Measurements from ENCODE around the gene NFIC. TPM values are rescaled to one million over a fixed set of nuclear protein-coding genes. Genes with fewer than 3 reads are reported as not detected.

NFIC gene
- polyA plus RNA-seq, 1 of the 3 experiments (the other 2 are of a cell fraction) = 7.2 TPM

DNA sequence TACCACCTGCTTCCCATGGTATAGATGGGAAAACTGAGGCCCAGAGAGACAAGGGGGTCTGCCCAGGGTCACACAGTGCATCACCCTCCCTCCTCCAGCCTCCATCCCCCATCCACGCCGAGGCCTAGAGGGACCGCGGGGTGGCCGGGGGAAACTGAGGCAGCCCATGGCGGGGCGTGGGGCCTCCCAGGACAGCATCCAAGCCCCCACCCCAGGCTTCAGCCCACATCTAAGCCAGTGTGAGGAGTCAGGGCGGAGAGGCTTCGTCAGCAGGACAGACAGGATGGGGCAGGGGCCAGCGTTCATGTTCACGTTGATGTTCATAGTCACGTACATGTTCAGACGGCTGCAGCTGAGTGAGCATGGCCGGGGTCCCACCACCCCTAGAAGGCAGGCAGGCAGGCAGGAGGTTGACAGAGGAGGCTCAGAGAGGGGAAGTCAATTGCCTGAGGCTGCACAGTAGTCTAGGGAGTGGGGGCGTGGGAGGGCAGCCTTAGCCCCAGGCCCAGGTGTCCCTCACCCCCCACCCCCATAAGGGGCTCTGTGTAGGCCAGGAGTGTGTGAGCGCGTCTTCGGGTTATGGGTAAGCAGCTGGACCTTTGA lies 90.6 kb downstream of the NFIC start:
- CTCF ChIA-PET = interaction anchor here (1.0 to 2.5 kb wide), 2 partner anchors 16 to 22 kb away, joined by 3 to 7 read pairs; no protein-coding TSS in a partner anchor
- H3K36me3 ChIP-seq (replicated peaks in 1 of 2; ENCODE audit: control insufficient read depth in 1 of 2, insufficient read depth in 2 of 2, low read length in 1 of 2) = peaks cover 18 to 36% of the 10 kb centered on the region in 2 experiments
- 88% methylated on average over 8 of the region's 18 CpGs for WGBS (ENCODE audit: low lambda C conversion rate)

More for the DNA sequence above, 90.6 kb downstream of the NFIC start:
- peak overlapping the region; percentile 67 to 95; a peak in 2 of 4 replicates for H3K27ac ChIP-seq (ENCODE audit: low read depth in 2 of 2, low read length in 1 of 2)
- H3K79me2 ChIP-seq (ENCODE audit: insufficient read depth) = peaks cover 33% of the 10 kb centered on the region; the same call in 1 of the 2 replicates
- H3K4me2 ChIP-seq = no peak overlapping the region
- no peaks in the 10 kb centered on the region for H3K9me3 ChIP-seq
- no peak overlapping the region for H3K9ac ChIP-seq
- no peaks in the 10 kb centered on the region for H3K27me3 ChIP-seq (ENCODE audit: insufficient read depth)
- H2AFZ ChIP-seq (ENCODE audit: low read depth) = no peak overlapping the region
- H3K4me1 ChIP-seq (ENCODE audit: control insufficient read depth in 1 of 2, insufficient read depth in 2 of 2, low read depth in 1 of 2, low read length in 1 of 2) = peaks cover 8 to 32% of the 10 kb centered on the region in 2 experiments; a peak in 2 of 4 replicates
- peaks cover 6% of the 10 kb centered on the region for H3F3A ChIP-seq (replicated peaks; ENCODE audit: insufficient read depth)
- H3K9me2 ChIP-seq = no peaks in the 10 kb centered on the region
- H4K20me1 ChIP-seq (ENCODE audit: insufficient read depth) = peaks cover 26% of the 10 kb centered on the region
- POLR2A ChIA-PET = no interaction called here
- no peak for DNase-seq
- H3K4me3 ChIP-seq (ENCODE audit: low read depth in 2 of 2, low read length in 1 of 2) = no peak overlapping the region
- TF ChIP-seq JUND (IDR thresholded peaks at IDR 0.05) (no peak), GABPA (IDR thresholded peaks at IDR 0.05; ENCODE audit: low read depth) (no peak), FOXJ3 (CRISPR knock-in tag; IDR thresholded peaks at IDR 0.05) (no peak), NFIC (IDR thresholded peaks at IDR 0.05; ENCODE audit: borderline replicate concordance) (no peak), TEAD4 (IDR thresholded peaks at IDR 0.05; ENCODE audit: borderline replicate concordance, insufficient read depth) (no peak), ELF1 (IDR thresholded peaks at IDR 0.05) (no peak), RAD21 (IDR thresholded peaks at IDR 0.05; ENCODE audit: low read length) (no peak), CHD2 (IDR thresholded peaks at IDR 0.05; ENCODE audit: low read length, partially characterized antibody) (no peak), RXRA (IDR thresholded peaks at IDR 0.05; ENCODE audit: borderline replicate concordance, low read depth) (no peak), TAF1 (IDR thresholded peaks at IDR 0.05; ENCODE audit: borderline replicate concordance, low read depth, low read length) (no peak), YY1 (IDR thresholded peaks at IDR 0.05; ENCODE audit: low read depth) (no peak), MXI1 (IDR thresholded peaks at IDR 0.05; ENCODE audit: low read depth, low read length) (no peak), MEF2A (IDR thresholded peaks at IDR 0.05; ENCODE audit: borderline replicate concordance, low read depth) (no peak), SIN3A (IDR thresholded peaks at IDR 0.05; ENCODE audit: borderline replicate concordance, low read depth, low read length) (no peak)
- TF ChIP-seq, protein P1, sequence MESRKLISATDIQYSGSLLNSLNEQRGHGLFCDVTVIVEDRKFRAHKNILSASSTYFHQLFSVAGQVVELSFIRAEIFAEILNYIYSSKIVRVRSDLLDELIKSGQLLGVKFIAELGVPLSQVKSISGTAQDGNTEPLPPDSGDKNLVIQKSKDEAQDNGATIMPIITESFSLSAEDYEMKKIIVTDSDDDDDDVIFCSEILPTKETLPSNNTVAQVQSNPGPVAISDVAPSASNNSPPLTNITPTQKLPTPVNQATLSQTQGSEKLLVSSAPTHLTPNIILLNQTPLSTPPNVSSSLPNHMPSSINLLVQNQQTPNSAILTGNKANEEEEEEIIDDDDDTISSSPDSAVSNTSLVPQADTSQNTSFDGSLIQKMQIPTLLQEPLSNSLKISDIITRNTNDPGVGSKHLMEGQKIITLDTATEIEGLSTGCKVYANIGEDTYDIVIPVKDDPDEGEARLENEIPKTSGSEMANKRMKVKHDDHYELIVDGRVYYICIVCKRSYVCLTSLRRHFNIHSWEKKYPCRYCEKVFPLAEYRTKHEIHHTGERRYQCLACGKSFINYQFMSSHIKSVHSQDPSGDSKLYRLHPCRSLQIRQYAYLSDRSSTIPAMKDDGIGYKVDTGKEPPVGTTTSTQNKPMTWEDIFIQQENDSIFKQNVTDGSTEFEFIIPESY (IDR thresholded peaks at IDR 0.05; ENCODE audit: borderline replicate concordance, low read depth) = no peak
- TF ChIP-seq, protein P2, sequence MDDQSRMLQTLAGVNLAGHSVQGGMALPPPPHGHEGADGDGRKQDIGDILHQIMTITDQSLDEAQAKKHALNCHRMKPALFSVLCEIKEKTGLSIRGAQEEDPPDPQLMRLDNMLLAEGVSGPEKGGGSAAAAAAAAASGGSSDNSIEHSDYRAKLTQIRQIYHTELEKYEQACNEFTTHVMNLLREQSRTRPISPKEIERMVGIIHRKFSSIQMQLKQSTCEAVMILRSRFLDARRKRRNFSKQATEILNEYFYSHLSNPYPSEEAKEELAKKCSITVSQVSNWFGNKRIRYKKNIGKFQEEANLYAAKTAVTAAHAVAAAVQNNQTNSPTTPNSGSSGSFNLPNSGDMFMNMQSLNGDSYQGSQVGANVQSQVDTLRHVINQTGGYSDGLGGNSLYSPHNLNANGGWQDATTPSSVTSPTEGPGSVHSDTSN (IDR thresholded peaks at IDR 0.05) = no peak
- TF ChIP-seq, protein P3, sequence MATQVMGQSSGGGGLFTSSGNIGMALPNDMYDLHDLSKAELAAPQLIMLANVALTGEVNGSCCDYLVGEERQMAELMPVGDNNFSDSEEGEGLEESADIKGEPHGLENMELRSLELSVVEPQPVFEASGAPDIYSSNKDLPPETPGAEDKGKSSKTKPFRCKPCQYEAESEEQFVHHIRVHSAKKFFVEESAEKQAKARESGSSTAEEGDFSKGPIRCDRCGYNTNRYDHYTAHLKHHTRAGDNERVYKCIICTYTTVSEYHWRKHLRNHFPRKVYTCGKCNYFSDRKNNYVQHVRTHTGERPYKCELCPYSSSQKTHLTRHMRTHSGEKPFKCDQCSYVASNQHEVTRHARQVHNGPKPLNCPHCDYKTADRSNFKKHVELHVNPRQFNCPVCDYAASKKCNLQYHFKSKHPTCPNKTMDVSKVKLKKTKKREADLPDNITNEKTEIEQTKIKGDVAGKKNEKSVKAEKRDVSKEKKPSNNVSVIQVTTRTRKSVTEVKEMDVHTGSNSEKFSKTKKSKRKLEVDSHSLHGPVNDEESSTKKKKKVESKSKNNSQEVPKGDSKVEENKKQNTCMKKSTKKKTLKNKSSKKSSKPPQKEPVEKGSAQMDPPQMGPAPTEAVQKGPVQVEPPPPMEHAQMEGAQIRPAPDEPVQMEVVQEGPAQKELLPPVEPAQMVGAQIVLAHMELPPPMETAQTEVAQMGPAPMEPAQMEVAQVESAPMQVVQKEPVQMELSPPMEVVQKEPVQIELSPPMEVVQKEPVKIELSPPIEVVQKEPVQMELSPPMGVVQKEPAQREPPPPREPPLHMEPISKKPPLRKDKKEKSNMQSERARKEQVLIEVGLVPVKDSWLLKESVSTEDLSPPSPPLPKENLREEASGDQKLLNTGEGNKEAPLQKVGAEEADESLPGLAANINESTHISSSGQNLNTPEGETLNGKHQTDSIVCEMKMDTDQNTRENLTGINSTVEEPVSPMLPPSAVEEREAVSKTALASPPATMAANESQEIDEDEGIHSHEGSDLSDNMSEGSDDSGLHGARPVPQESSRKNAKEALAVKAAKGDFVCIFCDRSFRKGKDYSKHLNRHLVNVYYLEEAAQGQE (IDR thresholded peaks at IDR 0.05; ENCODE audit: low read depth, low read length) = no peak
- TF ChIP-seq, protein P4, sequence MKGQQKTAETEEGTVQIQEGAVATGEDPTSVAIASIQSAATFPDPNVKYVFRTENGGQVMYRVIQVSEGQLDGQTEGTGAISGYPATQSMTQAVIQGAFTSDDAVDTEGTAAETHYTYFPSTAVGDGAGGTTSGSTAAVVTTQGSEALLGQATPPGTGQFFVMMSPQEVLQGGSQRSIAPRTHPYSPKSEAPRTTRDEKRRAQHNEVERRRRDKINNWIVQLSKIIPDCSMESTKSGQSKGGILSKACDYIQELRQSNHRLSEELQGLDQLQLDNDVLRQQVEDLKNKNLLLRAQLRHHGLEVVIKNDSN (IDR thresholded peaks at IDR 0.05; ENCODE audit: borderline replicate concordance, low read depth) = no peak
- TF ChIP-seq, protein P5, sequence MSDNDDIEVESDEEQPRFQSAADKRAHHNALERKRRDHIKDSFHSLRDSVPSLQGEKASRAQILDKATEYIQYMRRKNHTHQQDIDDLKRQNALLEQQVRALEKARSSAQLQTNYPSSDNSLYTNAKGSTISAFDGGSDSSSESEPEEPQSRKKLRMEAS (IDR thresholded peaks at IDR 0.05; ENCODE audit: low read depth) = no peak
- TF ChIP-seq, protein P6, sequence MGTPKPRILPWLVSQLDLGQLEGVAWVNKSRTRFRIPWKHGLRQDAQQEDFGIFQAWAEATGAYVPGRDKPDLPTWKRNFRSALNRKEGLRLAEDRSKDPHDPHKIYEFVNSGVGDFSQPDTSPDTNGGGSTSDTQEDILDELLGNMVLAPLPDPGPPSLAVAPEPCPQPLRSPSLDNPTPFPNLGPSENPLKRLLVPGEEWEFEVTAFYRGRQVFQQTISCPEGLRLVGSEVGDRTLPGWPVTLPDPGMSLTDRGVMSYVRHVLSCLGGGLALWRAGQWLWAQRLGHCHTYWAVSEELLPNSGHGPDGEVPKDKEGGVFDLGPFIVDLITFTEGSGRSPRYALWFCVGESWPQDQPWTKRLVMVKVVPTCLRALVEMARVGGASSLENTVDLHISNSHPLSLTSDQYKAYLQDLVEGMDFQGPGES (IDR thresholded peaks at IDR 0.05; ENCODE audit: low read depth, low read length) = no peak

All from SK-N-SH (cell line).